Lung (tissue), 12 donors: ENCODE measurements around the gene NFATC1. TPM values are rescaled to one million over a fixed set of nuclear protein-coding genes. Genes with fewer than 3 reads are reported as not detected.

ENCODE experiments used
- ATAC-seq: fragments of 200-7000 bp; cut with Tn5 transposase; one replicate; pipeline ENCODE4 v1.9.1; 2020; ENCODE audit warnings: moderate number of reproducible peaks; ENCODE audit not compliant: insufficient read depth, low FRiP score
- DNase-seq, 3 donors: peaks; one replicate each; pipeline ENCODE4 v3.0.0-alpha.2; 2013 to 2017
- H3K27ac ChIP-seq, 2 donors: one replicate each; pipeline ENCODE4 v1.5.1; 2013; ENCODE audit warnings: mild to moderate bottlenecking in 2 of 2, moderate library complexity in 2 of 2, control low read depth in 1 of 2, inconsistent platforms in 1 of 2, low read depth in 1 of 2, low read length in 1 of 2
- H3K27me3 ChIP-seq, 3 donors: one replicate each; pipeline ENCODE4 v1.5.1; 2013; ENCODE audit warnings: low read length in 2 of 3; ENCODE audit not compliant: control insufficient read depth in 3 of 3, insufficient read depth in 3 of 3
- H3K36me3 ChIP-seq, 4 donors: one replicate each; pipeline ENCODE4 v1.5.1; 2013; ENCODE audit warnings: low read length in 4 of 4, mild to moderate bottlenecking in 1 of 4, moderate library complexity in 1 of 4; ENCODE audit not compliant: control insufficient read depth in 4 of 4, insufficient read depth in 4 of 4
- H3K4me1 ChIP-seq, 5 donors: one replicate each; pipeline ENCODE4 v1.5.1; 2013; ENCODE audit warnings: low read length in 5 of 5, mild to moderate bottlenecking in 2 of 5, moderate library complexity in 1 of 5; ENCODE audit not compliant: control insufficient read depth in 5 of 5, insufficient read depth in 5 of 5
- H3K4me3 ChIP-seq: one replicate; pipeline ENCODE4 v1.5.1; 2013; ENCODE audit warnings: mild to moderate bottlenecking, control low read depth, moderate library complexity
- H3K9ac ChIP-seq, 2 donors: one replicate each; pipeline ENCODE4 v1.5.1; 2013; ENCODE audit warnings: low read length in 2 of 2, control low read depth in 1 of 2; ENCODE audit not compliant: insufficient read depth in 1 of 2
- H3K9me3 ChIP-seq, 4 donors: one replicate each; pipeline ENCODE4 v1.5.1; 2013; ENCODE audit warnings: low read length in 3 of 4, mild to moderate bottlenecking in 1 of 4, moderate library complexity in 1 of 4; ENCODE audit not compliant: control insufficient read depth in 4 of 4, insufficient read depth in 3 of 4
- WGBS, 2 donors: extraction: QIAGEN DNeasy Blood & Tissue Kit; methylation state at CpG; one replicate each; pipeline ENCODE4 v1.1.7; 2013; 5-methylcytosine and 5-hydroxymethylcytosine counted together
- polyA plus RNA-seq, 2 donors: library from polyadenylated mRNA; stranded (reverse); fragments of 200-250 nt; gene quantifications; one replicate each; pipeline ENCODE4 v1.2.1, GENCODE V29; 2013
- total RNA-seq, 2 donors: library from RNA; depleted of rRNA in 1 of 2; stranded (reverse); fragments of >200 nt in 1 of 2; gene quantifications; one replicate each; pipeline ENCODE4 v1.2.1, GENCODE V29; 2014 to 2021
- TF ChIP-seq, protein P1 (sequence below): IDR thresholded peaks from 2 replicates; pipeline ENCODE4 v1.5.1; 2012; ENCODE audit warnings: mild to moderate bottlenecking; ENCODE audit errors: control extremely low read depth, extremely low read depth
- donor health status: control.
- donor health status: control.
- donor health status: Bipolar disorder and iron deficiency.
- donor health status: healthy.
- donor health status: DM: yes; HTN: yes; CAD: no.

Gene NFATC1
- total and polyA plus RNA-seq, 4 donors: 8.6 to 25.5 (median 12.9) TPM

DNA sequence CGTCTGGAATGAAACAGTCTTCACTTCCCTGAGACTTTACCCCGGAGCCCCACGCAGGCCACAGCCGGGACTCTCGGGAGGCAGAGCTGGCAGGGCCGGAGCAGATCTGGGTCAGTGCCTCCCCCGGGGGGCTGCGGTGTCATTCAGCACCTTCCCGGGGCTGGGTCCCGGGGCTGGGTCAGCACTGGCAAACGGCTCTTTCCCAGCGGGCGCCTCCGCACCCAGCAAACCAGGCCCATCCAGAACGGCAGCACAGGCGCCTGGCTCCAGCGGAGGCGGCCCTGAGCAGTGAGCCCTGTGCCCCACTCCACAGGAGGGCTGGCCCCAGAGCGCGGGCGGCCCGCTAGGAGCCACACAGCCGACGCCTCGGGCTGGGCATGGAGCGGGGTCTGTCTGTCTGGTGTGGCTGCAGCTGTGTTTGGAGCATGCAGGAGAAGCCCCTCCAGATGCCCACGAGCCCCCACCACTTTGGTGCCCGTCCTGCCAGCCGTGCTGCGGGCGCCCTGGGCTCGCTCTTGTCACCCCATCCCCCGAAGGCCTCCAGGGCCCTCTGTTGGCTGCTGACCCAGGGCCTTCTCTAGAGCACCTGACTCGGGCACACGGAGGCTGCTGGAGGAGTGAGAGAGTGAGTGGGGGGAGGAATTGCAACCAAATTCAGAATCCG is 151.8 kb downstream of the NFATC1 start:
- Histone ChIP-seq H3K9ac (no peak overlapping the region), H3K9me3 (peaks cover 0 to 8% (median 0%) of the 10 kb centered on the region in 4 donors), H3K4me3 (no peak overlapping the region), H3K36me3 (no peaks in the 10 kb centered on the region), H3K4me1 (peaks cover 0 to 19% (median 0%) of the 10 kb centered on the region in 5 donors), H3K27me3 (peaks cover 0 to 3% (median 0%) of the 10 kb centered on the region in 3 donors), H3K27ac (no peak overlapping the region)
- DNase-seq (no peak), ATAC-seq (no peak)
- 71 to 92% methylated on average over 36 of the region's 36 CpGs for WGBS, 2 donors
- TF ChIP-seq, protein P1, sequence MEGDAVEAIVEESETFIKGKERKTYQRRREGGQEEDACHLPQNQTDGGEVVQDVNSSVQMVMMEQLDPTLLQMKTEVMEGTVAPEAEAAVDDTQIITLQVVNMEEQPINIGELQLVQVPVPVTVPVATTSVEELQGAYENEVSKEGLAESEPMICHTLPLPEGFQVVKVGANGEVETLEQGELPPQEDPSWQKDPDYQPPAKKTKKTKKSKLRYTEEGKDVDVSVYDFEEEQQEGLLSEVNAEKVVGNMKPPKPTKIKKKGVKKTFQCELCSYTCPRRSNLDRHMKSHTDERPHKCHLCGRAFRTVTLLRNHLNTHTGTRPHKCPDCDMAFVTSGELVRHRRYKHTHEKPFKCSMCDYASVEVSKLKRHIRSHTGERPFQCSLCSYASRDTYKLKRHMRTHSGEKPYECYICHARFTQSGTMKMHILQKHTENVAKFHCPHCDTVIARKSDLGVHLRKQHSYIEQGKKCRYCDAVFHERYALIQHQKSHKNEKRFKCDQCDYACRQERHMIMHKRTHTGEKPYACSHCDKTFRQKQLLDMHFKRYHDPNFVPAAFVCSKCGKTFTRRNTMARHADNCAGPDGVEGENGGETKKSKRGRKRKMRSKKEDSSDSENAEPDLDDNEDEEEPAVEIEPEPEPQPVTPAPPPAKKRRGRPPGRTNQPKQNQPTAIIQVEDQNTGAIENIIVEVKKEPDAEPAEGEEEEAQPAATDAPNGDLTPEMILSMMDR: no peak

DNA sequence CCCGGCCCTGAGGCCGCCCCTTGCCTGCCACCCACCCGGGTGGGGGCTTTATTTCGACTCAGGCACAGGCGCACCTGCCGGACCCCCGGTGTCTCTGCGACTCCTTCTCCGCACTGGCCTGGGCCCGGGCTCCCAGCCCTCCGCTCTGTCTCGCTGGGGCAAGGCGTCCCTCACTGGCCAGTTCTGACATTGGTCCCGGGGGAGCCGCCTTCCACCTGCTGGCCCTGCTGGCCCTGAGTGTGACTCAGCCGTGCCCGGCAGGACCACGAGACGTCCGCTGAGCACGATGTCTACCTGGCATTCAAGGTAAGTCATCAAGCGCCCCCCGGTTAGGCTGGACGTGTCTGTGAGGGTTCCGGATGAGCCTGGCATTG is 152.3 kb downstream of the NFATC1 start:
- H3K9me3 ChIP-seq: peaks cover 0 to 8% (median 0%) of the 10 kb centered on the region in 4 donors
- TF ChIP-seq, protein P1: no peak
- ATAC-seq: no peak
- H3K9ac ChIP-seq: no peak overlapping the region
- H3K36me3 ChIP-seq: no peaks in the 10 kb centered on the region
- no peak overlapping the region for H3K27ac ChIP-seq
- peaks cover 0 to 3% (median 0%) of the 10 kb centered on the region in 3 donors for H3K27me3 ChIP-seq
- DNase-seq: no peak
- WGBS, 2 donors: 93 to 97% methylated on average over 23 to 25 of the region's 25 CpGs
- H3K4me3 ChIP-seq: no peak overlapping the region
- peaks cover 0 to 19% (median 0%) of the 10 kb centered on the region in 5 donors for H3K4me1 ChIP-seq

GRCh38 chr18:79548621-79548985 is 152.9 kb downstream of the NFATC1 start:
- Histone ChIP-seq H3K9ac (no peak overlapping the region), H3K9me3 (peaks cover 0 to 8% (median 0%) of the 10 kb centered on the region in 4 donors), H3K27me3 (peaks cover 0 to 3% (median 0%) of the 10 kb centered on the region in 3 donors), H3K4me1 (peaks cover 0 to 19% (median 0%) of the 10 kb centered on the region in 5 donors), H3K4me3 (no peak overlapping the region), H3K27ac (no peak overlapping the region), H3K36me3 (no peaks in the 10 kb centered on the region)
- no peak for DNase-seq
- no peak for ATAC-seq
- 91% methylated on average over 24 of the region's 24 CpGs for WGBS, 2 donors
- TF ChIP-seq, protein P1: no peak
